ENCODE data around the gene TLR9.

DNA sequence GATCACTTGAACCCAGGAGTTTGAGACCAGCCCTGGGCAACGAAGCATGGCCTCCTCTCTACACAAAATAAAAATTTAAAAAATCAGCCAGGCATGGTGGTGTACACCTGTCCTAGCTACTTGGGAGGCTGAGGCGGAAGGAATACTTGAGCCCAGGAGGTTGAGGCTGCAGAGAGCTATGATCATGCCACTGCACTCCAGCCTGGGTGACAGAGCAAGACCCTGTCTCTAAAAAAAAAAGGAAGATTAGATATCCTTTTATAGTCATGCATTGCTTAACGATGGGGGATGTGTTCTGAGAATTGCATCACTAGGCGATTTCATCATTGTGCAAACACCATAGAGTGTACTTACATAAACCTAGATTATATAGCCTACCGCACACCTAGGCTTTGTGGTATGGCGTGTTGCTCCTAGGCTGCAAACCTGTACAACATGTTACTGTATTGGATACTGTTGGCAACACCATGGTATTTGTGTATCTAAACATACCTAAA is 14.8 kb downstream of the TLR9 start:
- no peak for TF ChIP-seq POLR2A (IDR thresholded peaks at IDR 0.05)
- no peak for TF ChIP-seq POLR2AphosphoS5 (IDR thresholded peaks at IDR 0.05)

Data from gastroesophageal sphincter (tissue), 2 donors.